Posterior vena cava (tissue), 2 donors: ENCODE data around the gene COPZ2. TPM values are rescaled to one million over a fixed set of nuclear protein-coding genes. Genes with fewer than 3 reads are reported as not detected.
"Not testable (repeated sequence)": the region's sequence is repeated elsewhere in the genome, so short reads cannot be mapped to it uniquely, and the experiment has no call there.

Experiments
- DNase-seq: peaks from one replicate; pipeline ENCODE4 v3.0.0-alpha.2; 2020; ENCODE audit warnings: low spot score
- intact Hi-C, 2 donors: fragments of 100-400 bp; cut with DNase I; formaldehyde crosslinking; loops; one replicate each; pipeline versions ENCODE4 v1.14.1 to v1.14.2; 2022 to 2023
- total RNA-seq, 2 donors: library from RNA; stranded (reverse); fragmentation: NEBNext Ultra II Directional; extraction: Animal tissue kit (Norgen Biotek cat#: 25700); gene quantifications; one replicate each; pipeline ENCODE4 v1.2.1, GENCODE V29; 2021
- donor health status: DM: yes; HTN: yes; CAD: no.
- donor health status: DM: yes; HTN: yes; CAD: no.

COPZ2 gene
- total RNA-seq, 2 donors from 2014 or later: 75.0 to 136 TPM

DNA sequence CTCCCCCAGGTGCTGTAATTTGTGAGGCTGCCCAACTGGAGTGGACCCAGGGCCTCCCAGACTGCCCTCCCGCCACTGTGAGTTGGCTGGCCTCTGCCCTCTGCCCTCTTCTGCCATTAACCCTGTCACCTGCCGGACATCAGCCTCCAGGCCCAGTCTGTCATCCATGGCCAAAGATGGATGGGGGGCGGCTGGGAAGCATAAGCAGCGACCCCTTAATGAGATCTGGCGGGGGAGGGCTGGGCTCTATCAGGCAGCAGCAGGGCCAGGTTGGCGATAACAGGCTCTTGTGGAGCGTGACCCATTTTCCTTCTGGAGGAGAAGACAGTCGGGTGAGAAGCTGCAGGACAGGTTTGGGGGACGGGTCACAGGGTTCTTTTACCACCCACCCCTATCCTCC lies 41.4 kb downstream of the COPZ2 start:
- no peak for DNase-seq
- intact Hi-C loops: no loop called here

DNA sequence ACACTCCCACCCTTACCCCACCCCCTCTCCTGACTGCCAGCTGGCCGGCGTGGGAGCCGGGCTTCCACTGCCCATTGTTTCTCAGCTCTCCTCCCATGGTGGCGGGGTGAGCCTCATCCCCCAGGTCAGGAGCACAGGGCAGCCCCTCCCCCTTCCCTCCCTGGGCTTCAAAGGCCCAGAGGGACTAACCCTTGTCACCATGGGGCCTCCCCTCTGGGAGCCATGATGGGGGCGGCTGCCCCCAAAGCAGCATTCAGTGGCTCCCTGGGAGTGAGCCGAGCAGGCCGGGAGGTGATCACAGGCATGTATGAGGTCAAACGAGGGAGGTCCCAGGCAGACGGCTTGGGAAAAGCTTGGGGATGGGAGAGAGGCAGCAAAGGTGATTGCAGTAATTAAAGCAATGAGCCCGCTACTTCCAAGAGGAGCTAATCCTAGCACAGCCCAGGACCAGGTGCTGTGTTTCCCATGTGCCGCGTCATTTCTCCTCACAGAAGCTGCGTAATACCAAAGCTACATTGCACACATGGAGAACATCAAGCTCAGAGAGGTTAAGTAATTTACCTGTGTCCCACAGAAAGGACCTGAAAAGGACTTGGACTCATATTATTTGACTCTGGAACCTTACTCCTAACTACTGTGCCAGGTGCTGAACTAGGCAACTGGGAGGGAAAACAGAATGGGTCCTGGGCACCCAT lies 42.2 kb downstream of the COPZ2 start:
- DNase-seq: no peak
- intact Hi-C loops: no loop called here

GRCh38 chr17:47994724-47995123 lies 42.9 kb downstream of the COPZ2 start:
- no peak for DNase-seq
- intact Hi-C loops: no loop called here

DNA sequence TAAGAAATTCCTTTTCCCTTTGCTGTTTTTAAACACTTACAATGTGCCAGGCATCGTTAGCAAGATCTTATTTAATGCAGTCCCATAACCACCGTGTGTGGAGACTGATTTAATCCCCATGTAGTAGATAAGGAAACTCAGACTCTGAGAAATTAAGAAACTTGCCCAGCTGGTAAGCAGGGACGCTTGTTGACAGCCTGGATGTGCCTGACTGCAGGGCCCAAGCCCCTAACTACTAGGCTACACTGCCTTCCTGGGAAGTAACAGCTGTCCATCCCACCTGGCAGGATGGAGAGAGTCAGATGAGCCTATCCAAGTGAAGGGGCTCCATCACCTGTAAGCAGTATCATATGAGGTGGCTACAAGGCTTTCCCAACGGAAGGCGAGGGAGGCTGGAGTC lies 43.6 kb downstream of the COPZ2 start:
- intact Hi-C loops: no loop called here
- DNase-seq: no peak

GRCh38 chr17:47993031-47993564 lies 44.5 kb downstream of the COPZ2 start:
- no peak for DNase-seq
- intact Hi-C loops: no loop called here

DNA sequence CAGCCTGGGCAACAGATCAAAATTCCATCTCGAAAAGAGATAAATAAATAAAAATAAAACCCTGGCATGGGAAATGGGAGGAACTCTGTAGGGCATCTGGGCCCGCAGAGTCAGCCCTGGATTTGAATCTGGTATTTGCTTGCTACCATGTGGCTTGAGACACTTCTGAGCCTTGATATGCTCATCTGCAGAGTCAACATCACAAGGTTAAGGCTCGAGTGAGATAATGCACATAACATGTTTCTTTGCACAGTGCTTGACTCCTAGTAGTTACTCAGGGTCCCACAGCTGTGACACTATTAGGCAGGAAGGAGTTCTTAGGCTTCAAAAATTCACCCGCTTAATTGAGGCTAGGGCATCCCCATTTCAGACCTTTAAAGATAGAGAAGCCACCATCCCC lies 45.4 kb downstream of the COPZ2 start:
- intact Hi-C loops: no loop called here
- no peak for DNase-seq

- no peak for DNase-seq
- intact Hi-C loops: no loop called here
Measured at GRCh38 chr17:47990962-47991731, 46.5 kb downstream of the COPZ2 start.

GRCh38 chr17:47989700-47990099 lies 47.9 kb downstream of the COPZ2 start:
- no peak for DNase-seq
- intact Hi-C loops: no loop called here

GRCh38 chr17:47989159-47989558 lies 48.4 kb downstream of the COPZ2 start:
- intact Hi-C loops: no loop called here
- no peak for DNase-seq

- intact Hi-C loops, DNase-seq: not testable (repeated sequence)
Measured at GRCh38 chr17:47988445-47988844, 49.2 kb downstream of the COPZ2 start.

- peak; percentile 82 for DNase-seq
- intact Hi-C loops: no loop called here
Measured at GRCh38 chr17:47987240-47987835, 50.3 kb downstream of the COPZ2 start.

DNA sequence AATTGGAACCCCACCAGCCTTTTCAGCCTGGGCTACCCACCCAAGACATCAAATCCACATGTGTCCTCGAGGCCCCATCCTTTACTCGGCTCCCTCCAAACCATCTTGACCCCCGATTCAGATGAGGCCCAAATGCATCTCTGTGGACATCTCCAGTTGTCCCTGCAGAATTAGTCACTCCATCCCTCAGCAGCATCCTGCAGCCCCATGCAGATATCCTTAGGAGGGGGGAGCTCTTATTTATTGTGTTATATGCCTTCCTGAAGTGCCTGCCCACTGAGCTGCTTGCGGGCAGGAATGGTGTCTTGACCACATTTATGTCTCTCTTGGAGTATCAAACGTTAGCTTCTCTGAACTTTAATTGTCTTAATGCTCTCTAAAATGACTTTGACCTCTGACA lies 51.1 kb downstream of the COPZ2 start:
- no peak for DNase-seq
- intact Hi-C loops: no loop called here

GRCh38 chr17:47983492-47984223 lies 53.9 kb downstream of the COPZ2 start:
- no peak for DNase-seq
- intact Hi-C loops: loop anchor here in 1 of 2 donors (5.0 kb wide), 1 partner anchor 34 kb away; no protein-coding TSS in a partner anchor

DNA sequence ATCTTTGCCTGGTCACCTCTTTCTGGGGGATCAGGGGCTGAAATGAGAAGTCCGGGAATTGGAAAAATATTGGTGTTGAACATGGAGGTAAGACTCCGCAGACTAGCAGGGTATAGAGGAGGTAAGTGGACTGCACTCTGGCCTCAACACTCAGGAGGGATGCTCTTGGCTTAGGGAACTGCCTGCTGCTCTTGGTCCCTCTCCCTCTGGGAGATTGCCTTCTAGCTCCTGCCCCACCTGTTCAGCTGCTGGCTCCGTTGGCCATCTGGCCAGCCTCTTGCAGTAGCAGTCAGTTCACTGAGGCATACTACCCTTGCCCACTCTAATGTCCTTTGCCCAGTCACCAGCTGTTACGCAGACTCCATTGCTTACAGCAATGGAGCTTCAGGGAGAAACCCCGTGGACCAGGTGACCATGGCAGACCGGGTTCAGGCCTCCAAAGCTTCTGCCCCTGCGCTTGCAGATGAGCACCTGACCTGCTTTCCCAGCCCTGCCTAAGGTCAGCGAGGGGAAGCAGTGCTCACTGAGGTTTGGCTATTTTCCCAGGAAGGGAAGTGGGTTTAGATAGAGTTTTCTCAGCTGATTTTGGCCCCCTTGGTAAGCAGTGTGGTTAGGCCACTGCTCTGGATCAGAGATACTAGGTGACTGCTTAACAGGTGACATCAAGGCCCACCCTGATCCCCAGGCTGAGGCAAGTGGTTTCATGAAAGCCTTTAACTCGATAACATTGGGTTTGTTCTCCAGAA lies 54.8 kb downstream of the COPZ2 start:
- intact Hi-C loops: loop anchor here in 1 of 2 donors (5.0 kb wide), 1 partner anchor 34 kb away; no protein-coding TSS in a partner anchor
- DNase-seq: no peak

DNA sequence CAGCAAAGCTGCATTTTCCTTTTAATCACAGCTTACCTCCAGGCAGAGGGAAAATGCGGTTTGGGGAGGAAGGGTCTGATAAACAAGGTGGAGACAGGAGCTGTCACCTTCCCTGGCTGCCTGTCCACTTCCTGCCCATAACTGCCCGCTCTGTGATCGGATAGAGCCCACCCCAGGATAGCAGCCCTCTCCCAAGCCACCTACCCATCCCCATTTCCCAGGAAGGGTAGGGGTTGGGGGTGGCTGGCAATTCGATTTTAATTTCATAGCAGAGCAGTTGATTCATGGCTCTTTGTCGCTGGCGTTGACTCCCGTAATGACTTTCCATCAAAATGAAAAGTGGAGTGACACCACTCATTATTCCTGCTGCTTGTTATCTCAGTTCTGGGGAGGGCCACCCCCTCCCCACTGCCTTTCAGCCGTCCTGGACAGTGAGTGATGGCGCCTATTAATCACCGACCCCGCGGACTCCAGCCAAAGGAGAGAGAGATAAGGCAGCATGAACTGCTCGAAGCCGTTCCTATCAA lies 55.4 kb downstream of the COPZ2 start:
- DNase-seq: no peak
- intact Hi-C loops: loop anchor here in 1 of 2 donors (5.0 kb wide), 1 partner anchor 35 kb away; no protein-coding TSS in a partner anchor

GRCh38 chr17:47981462-47981861 lies 56.1 kb downstream of the COPZ2 start:
- no peak for DNase-seq
- intact Hi-C loops: loop anchor here in 1 of 2 donors (5.0 kb wide), 1 partner anchor 36 kb away; no protein-coding TSS in a partner anchor

DNA sequence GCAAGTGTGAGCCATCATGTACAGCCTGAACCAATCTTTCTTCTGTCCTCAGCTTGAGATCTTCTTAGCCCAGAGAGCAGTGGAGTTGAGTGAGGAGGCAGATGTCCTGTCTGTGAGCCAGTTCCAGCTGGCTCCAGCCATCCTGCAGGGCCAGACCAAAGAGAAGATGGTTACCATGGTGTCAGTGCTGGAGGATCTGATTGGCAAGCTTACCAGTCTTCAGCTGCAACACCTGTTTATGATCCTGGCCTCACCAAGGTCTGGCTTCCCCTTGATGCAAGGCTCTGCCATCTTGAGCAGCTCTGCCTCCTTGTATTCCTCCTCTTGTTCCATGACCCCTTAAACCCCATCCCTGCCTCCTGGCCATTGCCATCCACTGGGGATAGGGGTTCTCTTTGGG lies 57.1 kb downstream of the COPZ2 start:
- intact Hi-C loops: loop anchor here in 1 of 2 donors (5.0 kb wide), 1 partner anchor 37 kb away; no protein-coding TSS in a partner anchor
- DNase-seq: no peak

GRCh38 chr17:47978324-47978723 lies 59.3 kb downstream of the COPZ2 start:
- intact Hi-C loops: loop anchor here in 1 of 2 donors (5.0 kb wide), 1 partner anchor 34 kb away; no protein-coding TSS in a partner anchor

More at GRCh38 chr17:47978324-47978723, 59.3 kb downstream of the COPZ2 start:
- peak; percentile 87 for DNase-seq
